ENCODE results near the gene CHMP1A.

DNA sequence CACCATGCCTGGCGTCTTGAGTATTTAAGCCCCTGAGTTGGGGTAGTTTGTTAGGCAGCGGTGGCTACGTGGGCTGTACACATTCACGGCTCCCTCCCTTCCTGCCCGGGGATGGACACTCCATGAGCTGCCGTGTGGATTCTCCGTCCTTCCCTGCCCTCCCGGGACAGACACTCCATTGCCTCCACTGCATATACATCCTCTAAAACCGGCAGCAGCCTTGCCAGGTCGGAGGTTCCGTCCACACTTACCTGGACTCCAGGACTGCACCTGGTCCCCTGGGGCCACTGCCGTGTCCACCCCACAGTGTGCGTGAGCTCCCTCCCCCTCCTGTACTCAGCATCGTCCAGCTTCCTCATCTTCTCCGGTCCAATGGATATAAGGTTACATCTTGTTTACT, 47.5 kb upstream of the CHMP1A start:
- TF ChIP-seq YY1 (IDR thresholded peaks at IDR 0.05; ENCODE audit: insufficient read depth, insufficient read length), result no peak
- no peak for TF ChIP-seq ZNF274 (IDR thresholded peaks at IDR 0.05; ENCODE audit: low read depth, low read length)
